Panc1 (cell line): ENCODE data around the gene SIM2.

Experiments used
- CTCF ChIP-seq: fragments of 450-650 bp; IDR thresholded peaks from 2 replicates; pipeline ENCODE4 v1.5.1; 2017; ENCODE audit warnings: mild to moderate bottlenecking
- POLR2AphosphoS5 ChIP-seq: IDR thresholded peaks from 2 replicates; pipeline ENCODE4 v1.6.1; 2012; ENCODE audit warnings: mild to moderate bottlenecking, low read depth, low read length, moderate library complexity
- SIN3A ChIP-seq: IDR thresholded peaks from 2 replicates; pipeline ENCODE4 v1.6.1; 2012; ENCODE audit warnings: low read depth, mild to moderate bottlenecking, low read length, moderate library complexity, borderline replicate concordance; ENCODE audit not compliant: insufficient read depth

- no peak for TF ChIP-seq CTCF
- TF ChIP-seq SIN3A: no peak
- TF ChIP-seq POLR2AphosphoS5: no peak
Observed at GRCh38 chr21:36697060-36697850, 1.7 kb upstream of the SIM2 start.
